Lower leg skin (tissue), 4 donors: ENCODE results near the gene NAALADL1. TPM values are rescaled to one million over a fixed set of nuclear protein-coding genes. Genes with fewer than 3 reads are reported as not detected.

ENCODE experiments used
- DNase-seq, 2 donors: peaks; one replicate each; pipeline ENCODE4 v3.0.0-alpha.2; 2019; ENCODE audit warnings: low spot score in 2 of 2
- H3K4me3 ChIP-seq: fragments of 200-600 bp; sonication (generic); 2 replicates; pipeline ENCODE4 v1.5.1; 2017; ENCODE audit warnings: mild to moderate bottlenecking, low read depth; ENCODE audit not compliant: poor library complexity, severe bottlenecking
- CTCF ChIP-seq, 3 donors: fragments of 450-650 bp; IDR thresholded peaks; one replicate each; pipeline ENCODE4 v1.5.1; 2016; ENCODE audit warnings: antibody characterized with exemption in 3 of 3, mild to moderate bottlenecking in 3 of 3, moderate library complexity in 2 of 3
- POLR2A ChIP-seq, 2 donors: fragments of 450-650 bp; IDR thresholded peaks; one replicate each; pipeline ENCODE4 v1.6.1; 2016 to 2017; ENCODE audit warnings: antibody characterized with exemption in 2 of 2, mild to moderate bottlenecking in 1 of 2, moderate library complexity in 1 of 2
- WGBS, 2 donors: methylation state at CpG; one replicate each; pipeline ENCODE4 v1.1.5; 2018; 5-methylcytosine and 5-hydroxymethylcytosine counted together
- intact Hi-C: fragments of 100-400 bp; cut with DNase I; formaldehyde crosslinking; loops from one replicate; pipeline ENCODE4 v1.15.0; 2023; ENCODE audit warnings: low total_unique reads
- total RNA-seq, 4 donors: library from RNA; depleted of rRNA; stranded (reverse); fragments of >200 nt; gene quantifications; one replicate each; pipeline ENCODE4 v1.1.0, GENCODE V29; 2016

The NAALADL1 gene
- 10 to 100 TPM in 2 of 4 donors, 1 to 10 TPM in 2; 1.5 to 11.9 (median 9.7) TPM for total RNA-seq

GRCh38 chr11:65058419-65059054 is at the start of gene NAALADL1:
NAALADL1 (minus strand) TSS chr11:65058553; CDS start chr11:65058521, 32 bp downstream.
- whole genome bisulfite sequencing, 2 donors: 84 to 90% methylated on average over 7 to 8 of the region's 8 CpGs
- DNase-seq: no peak
- TF ChIP-seq POLR2A (IDR thresholded peaks at IDR 0.05): no peak
- no peak for TF ChIP-seq CTCF (IDR thresholded peaks at IDR 0.05)
- H3K4me3 ChIP-seq: no peak within 1 kb of the TSS
- intact Hi-C loops: no loop called here

- intact Hi-C loops: no loop called here
- no peak overlapping the region for H3K4me3 ChIP-seq
- DNase-seq: no peak
- TF ChIP-seq CTCF (IDR thresholded peaks at IDR 0.05) (no peak), POLR2A (IDR thresholded peaks at IDR 0.05) (no peak)
- WGBS, 2 donors: 93 to 95% methylated on average over 36 to 50 of the region's 52 CpGs
Measured at GRCh38 chr11:65107751-65108468, 49.6 kb upstream of the NAALADL1 start.

GRCh38 chr11:65107078-65107477 is 48.7 kb upstream of the NAALADL1 start:
- no peak for DNase-seq
- intact Hi-C loops: no loop called here
- 97% methylated on average over 10 to 15 of the region's 15 CpGs for WGBS, 2 donors
- no peak for TF ChIP-seq CTCF (IDR thresholded peaks at IDR 0.05)
- no peak for TF ChIP-seq POLR2A (IDR thresholded peaks at IDR 0.05)
- H3K4me3 ChIP-seq: no peak overlapping the region

GRCh38 chr11:65104628-65105027 is 46.3 kb upstream of the NAALADL1 start:
- no peak for TF ChIP-seq CTCF (IDR thresholded peaks at IDR 0.05)
- no peak for TF ChIP-seq POLR2A (IDR thresholded peaks at IDR 0.05)
- 81 to 86% methylated on average over 4 of the region's 4 CpGs for WGBS, 2 donors
- intact Hi-C loops: no loop called here
- no peak overlapping the region for H3K4me3 ChIP-seq
- no peak for DNase-seq

GRCh38 chr11:65103476-65103875 is 45.1 kb upstream of the NAALADL1 start:
- TF ChIP-seq CTCF (IDR thresholded peaks at IDR 0.05): no peak
- no peak for TF ChIP-seq POLR2A (IDR thresholded peaks at IDR 0.05)
- intact Hi-C loops: no loop called here
- no peak for DNase-seq
- H3K4me3 ChIP-seq: no peak overlapping the region
